ENCODE results near the gene HIPK2.

The HIPK2 gene

GRCh38 chr7:139576179-139576973 lies 201.4 kb downstream of the HIPK2 start:
- Histone ChIP-seq H3K27me3 (ENCODE audit: insufficient read depth, low read length, poor library complexity) (no peaks in the 10 kb centered on the region), H4K8ac (ENCODE audit: low read depth, low read length) (no peak overlapping the region), H3K4me3 (ENCODE audit: low read length) (no peak overlapping the region), H3K4me2 (ENCODE audit: low read length) (no peak overlapping the region), H3K23ac (ENCODE audit: low read length) (no peak overlapping the region), H3K18ac (ENCODE audit: low read length) (no peak overlapping the region), H2BK120ac (ENCODE audit: low read depth, low read length) (no peak overlapping the region), H2BK5ac (ENCODE audit: low read length) (no peak overlapping the region), H2BK15ac (replicated peaks; ENCODE audit: low read depth) (no peak overlapping the region), H3K27ac (ENCODE audit: low read depth, low read length) (no peak overlapping the region), H3K56ac (ENCODE audit: low read length) (no peak overlapping the region), H4K5ac (ENCODE audit: low read length) (no peak overlapping the region), H2AK5ac (ENCODE audit: low read length) (no peak overlapping the region), H3K4ac (ENCODE audit: low read depth, low read length) (no peak overlapping the region), H3K79me2 (ENCODE audit: control insufficient read depth, insufficient read depth, low read length) (no peaks in the 10 kb centered on the region), H3K79me1 (ENCODE audit: low read length) (no peaks in the 10 kb centered on the region), H3K9ac (ENCODE audit: low read length) (no peak overlapping the region), H3K4me1 (ENCODE audit: control insufficient read depth, low read depth, low read length) (no peaks in the 10 kb centered on the region), H3K36me3 (ENCODE audit: control insufficient read depth, insufficient read depth, low read length) (no peaks in the 10 kb centered on the region)
- DNase-seq = no peak
- no CpG with 5 or more reads among the region's 11 CpGs for WGBS (ENCODE audit: extremely low coverage, insufficient coverage, low lambda C conversion rate)

DNA sequence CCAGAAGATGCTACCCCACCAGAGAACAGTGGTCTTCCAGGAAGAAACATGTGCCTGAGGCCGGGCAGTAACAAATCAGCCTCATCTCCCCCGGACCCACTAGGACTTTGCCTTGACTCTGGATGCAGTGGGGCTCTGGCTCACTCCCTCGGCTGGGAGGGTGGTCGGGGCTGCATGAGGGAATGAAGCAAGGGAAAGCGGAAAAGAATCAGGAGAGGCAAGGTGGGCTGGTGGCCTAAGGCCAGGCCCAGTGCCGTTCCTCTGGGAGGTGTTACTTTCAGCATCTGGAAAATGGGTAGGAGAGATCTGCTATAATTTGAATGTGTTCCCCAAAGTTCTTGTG lies 202.5 kb downstream of the HIPK2 start:
- H3K27ac ChIP-seq (ENCODE audit: low read depth, low read length) = no peak overlapping the region
- H4K8ac ChIP-seq (ENCODE audit: low read depth, low read length) = no peak overlapping the region
- H2AK5ac ChIP-seq (ENCODE audit: low read length) = no peak overlapping the region
- no peaks in the 10 kb centered on the region for H3K79me2 ChIP-seq (ENCODE audit: control insufficient read depth, insufficient read depth, low read length)
- no peak overlapping the region for H3K9ac ChIP-seq (ENCODE audit: low read length)
- no peak for DNase-seq
- no peak overlapping the region for H3K18ac ChIP-seq (ENCODE audit: low read length)
- no peak overlapping the region for H3K23ac ChIP-seq (ENCODE audit: low read length)
- no CpG with 5 or more reads among the region's 6 CpGs for WGBS (ENCODE audit: extremely low coverage, insufficient coverage, low lambda C conversion rate)
- H4K5ac ChIP-seq (ENCODE audit: low read length) = no peak overlapping the region
- H3K4me1 ChIP-seq (ENCODE audit: control insufficient read depth, low read depth, low read length) = no peaks in the 10 kb centered on the region
- no peaks in the 10 kb centered on the region for H3K36me3 ChIP-seq (ENCODE audit: control insufficient read depth, insufficient read depth, low read length)
- H2BK120ac ChIP-seq (ENCODE audit: low read depth, low read length) = no peak overlapping the region
- no peak overlapping the region for H3K4ac ChIP-seq (ENCODE audit: low read depth, low read length)
- H2BK15ac ChIP-seq (replicated peaks; ENCODE audit: low read depth) = no peak overlapping the region
- H2BK5ac ChIP-seq (ENCODE audit: low read length) = no peak overlapping the region
- no peaks in the 10 kb centered on the region for H3K79me1 ChIP-seq (ENCODE audit: low read length)
- no peaks in the 10 kb centered on the region for H3K27me3 ChIP-seq (ENCODE audit: insufficient read depth, low read length, poor library complexity)
- H3K4me2 ChIP-seq (ENCODE audit: low read length) = no peak overlapping the region
- no peak overlapping the region for H3K56ac ChIP-seq (ENCODE audit: low read length)
- no peak overlapping the region for H3K4me3 ChIP-seq (ENCODE audit: low read length)

DNA sequence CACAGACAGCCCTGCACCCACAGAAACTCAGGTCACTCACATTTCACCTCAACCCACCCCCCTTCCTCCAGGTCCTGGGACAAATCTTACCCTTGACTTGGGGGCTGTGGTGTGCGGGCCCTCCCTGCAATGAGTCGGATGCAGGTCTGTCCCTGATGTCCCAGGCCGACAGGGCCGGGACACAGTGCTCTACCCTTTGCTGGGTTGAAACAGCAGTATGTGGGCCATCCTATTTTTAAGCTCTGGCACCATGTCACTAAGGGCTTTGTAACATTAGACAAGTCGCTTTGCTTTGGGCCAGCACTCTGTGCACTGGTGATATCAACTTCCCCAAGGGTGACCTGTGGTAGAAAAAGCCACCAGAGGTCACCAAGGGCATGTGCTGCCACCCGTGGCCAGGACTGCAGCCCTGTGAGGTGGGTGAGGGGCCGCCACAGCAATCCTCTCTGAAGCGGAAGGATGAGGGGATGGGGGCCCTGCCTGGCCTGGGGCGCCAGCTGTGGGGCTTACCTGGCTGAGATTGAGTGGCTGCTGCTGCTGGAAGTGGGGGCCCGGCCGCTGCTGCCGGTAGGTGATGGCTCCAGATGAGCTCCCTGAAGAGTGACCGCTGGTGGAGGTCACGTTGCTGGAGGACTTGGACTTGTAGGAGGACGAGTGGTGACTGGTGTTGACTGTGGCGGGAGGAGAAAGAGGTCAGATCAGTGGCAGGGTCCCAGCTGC lies 203.0 kb downstream of the HIPK2 start:
- no peak overlapping the region for H2AK5ac ChIP-seq (ENCODE audit: low read length)
- no peak for DNase-seq
- no peaks in the 10 kb centered on the region for H3K27me3 ChIP-seq (ENCODE audit: insufficient read depth, low read length, poor library complexity)
- H3K18ac ChIP-seq (ENCODE audit: low read length) = no peak overlapping the region
- H3K4me2 ChIP-seq (ENCODE audit: low read length) = no peak overlapping the region
- H4K5ac ChIP-seq (ENCODE audit: low read length) = no peak overlapping the region
- no peak overlapping the region for H3K23ac ChIP-seq (ENCODE audit: low read length)
- H2BK120ac ChIP-seq (ENCODE audit: low read depth, low read length) = no peak overlapping the region
- no peak overlapping the region for H3K56ac ChIP-seq (ENCODE audit: low read length)
- no peak overlapping the region for H3K9ac ChIP-seq (ENCODE audit: low read length)
- no peak overlapping the region for H3K4me3 ChIP-seq (ENCODE audit: low read length)
- no peaks in the 10 kb centered on the region for H3K4me1 ChIP-seq (ENCODE audit: control insufficient read depth, low read depth, low read length)
- no peaks in the 10 kb centered on the region for H3K79me1 ChIP-seq (ENCODE audit: low read length)
- no peak overlapping the region for H4K8ac ChIP-seq (ENCODE audit: low read depth, low read length)
- H2BK15ac ChIP-seq (replicated peaks; ENCODE audit: low read depth) = no peak overlapping the region
- no CpG with 5 or more reads among the region's 16 CpGs for WGBS (ENCODE audit: extremely low coverage, insufficient coverage, low lambda C conversion rate)
- no peak overlapping the region for H3K27ac ChIP-seq (ENCODE audit: low read depth, low read length)
- no peak overlapping the region for H3K4ac ChIP-seq (ENCODE audit: low read depth, low read length)
- no peak overlapping the region for H2BK5ac ChIP-seq (ENCODE audit: low read length)
- H3K79me2 ChIP-seq (ENCODE audit: control insufficient read depth, insufficient read depth, low read length) = no peaks in the 10 kb centered on the region
- no peaks in the 10 kb centered on the region for H3K36me3 ChIP-seq (ENCODE audit: control insufficient read depth, insufficient read depth, low read length)

DNA sequence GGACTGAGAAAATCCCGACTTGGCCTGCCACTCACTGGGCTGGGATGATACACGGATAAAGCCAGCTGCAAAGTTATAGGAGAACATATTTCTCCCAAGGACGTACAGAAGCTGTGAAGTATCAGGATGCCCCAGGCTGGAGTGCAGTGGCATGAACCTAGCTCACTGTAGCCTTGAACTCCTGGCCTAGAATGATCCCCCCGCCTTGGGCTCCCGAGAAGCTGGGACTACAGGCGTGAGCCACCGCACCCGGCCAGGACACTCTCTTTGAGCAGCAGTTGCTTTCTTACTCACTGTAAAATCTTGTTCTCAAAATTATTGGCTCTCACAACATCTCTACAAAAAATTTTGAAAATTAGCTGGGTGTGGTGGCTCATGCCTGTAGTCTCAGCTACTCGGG lies 203.9 kb downstream of the HIPK2 start:
- Histone ChIP-seq H3K4me2 (ENCODE audit: low read length) (no peak overlapping the region), H4K5ac (ENCODE audit: low read length) (no peak overlapping the region), H4K8ac (ENCODE audit: low read depth, low read length) (no peak overlapping the region), H2BK120ac (ENCODE audit: low read depth, low read length) (no peak overlapping the region), H3K79me1 (ENCODE audit: low read length) (no peaks in the 10 kb centered on the region), H3K27me3 (ENCODE audit: insufficient read depth, low read length, poor library complexity) (no peaks in the 10 kb centered on the region), H3K9ac (ENCODE audit: low read length) (no peak overlapping the region), H3K56ac (ENCODE audit: low read length) (no peak overlapping the region), H3K4me3 (ENCODE audit: low read length) (no peak overlapping the region), H2BK5ac (ENCODE audit: low read length) (no peak overlapping the region), H3K23ac (ENCODE audit: low read length) (no peak overlapping the region), H3K4me1 (ENCODE audit: control insufficient read depth, low read depth, low read length) (no peaks in the 10 kb centered on the region), H3K36me3 (ENCODE audit: control insufficient read depth, insufficient read depth, low read length) (no peaks in the 10 kb centered on the region), H2BK15ac (replicated peaks; ENCODE audit: low read depth) (no peak overlapping the region), H3K27ac (ENCODE audit: low read depth, low read length) (no peak overlapping the region), H3K4ac (ENCODE audit: low read depth, low read length) (no peak overlapping the region), H3K18ac (ENCODE audit: low read length) (no peak overlapping the region), H3K79me2 (ENCODE audit: control insufficient read depth, insufficient read depth, low read length) (no peaks in the 10 kb centered on the region), H2AK5ac (ENCODE audit: low read length) (no peak overlapping the region)
- no CpG with 5 or more reads among the region's 9 CpGs for WGBS (ENCODE audit: extremely low coverage, insufficient coverage, low lambda C conversion rate)
- DNase-seq = no peak

DNA sequence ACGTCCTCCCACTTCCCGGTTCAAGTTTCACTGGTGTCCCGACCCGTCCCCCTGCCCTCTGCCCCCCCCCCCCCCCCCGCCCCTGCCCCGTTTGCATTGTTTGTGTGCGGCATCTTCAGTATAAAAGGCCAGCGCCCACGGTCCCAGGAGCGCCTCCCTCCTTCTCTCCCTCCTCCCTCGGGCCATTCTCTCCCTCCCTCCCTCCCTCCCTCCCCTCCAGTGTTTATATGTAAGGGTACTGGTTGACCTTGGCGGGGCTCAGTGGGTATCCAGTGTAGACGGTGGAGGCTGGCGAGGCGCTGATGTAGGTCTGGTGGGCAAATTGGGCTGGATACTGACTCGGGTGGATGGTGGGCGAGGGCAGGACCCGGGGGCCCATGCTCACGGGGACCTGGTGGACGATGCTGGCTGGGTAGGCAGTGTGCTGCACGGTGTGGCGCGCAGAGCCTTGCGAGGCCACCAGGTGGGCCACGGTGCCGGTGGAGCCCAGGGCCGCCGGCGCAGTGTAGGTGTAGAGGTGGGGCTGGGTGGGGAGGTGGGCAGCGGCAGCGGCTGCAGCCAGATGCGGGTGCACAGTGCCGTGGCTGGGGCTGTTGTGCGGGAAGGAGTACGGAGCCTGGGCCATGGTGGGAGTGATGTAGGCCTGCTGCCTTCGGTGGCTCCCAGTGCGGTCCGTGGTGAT lies 205.0 kb downstream of the HIPK2 start:
- no peak for DNase-seq
- no peaks in the 10 kb centered on the region for H3K36me3 ChIP-seq (ENCODE audit: control insufficient read depth, insufficient read depth, low read length)
- WGBS (ENCODE audit: extremely low coverage, insufficient coverage, low lambda C conversion rate) = no CpG with 5 or more reads among the region's 38 CpGs

More for the DNA sequence above, 205.0 kb downstream of the HIPK2 start:
- no peak overlapping the region for H3K4me2 ChIP-seq (ENCODE audit: low read length)
- no peak overlapping the region for H3K27ac ChIP-seq (ENCODE audit: low read depth, low read length)
- no peak overlapping the region for H3K18ac ChIP-seq (ENCODE audit: low read length)
- H2AK5ac ChIP-seq (ENCODE audit: low read length) = no peak overlapping the region
- no peak overlapping the region for H3K4ac ChIP-seq (ENCODE audit: low read depth, low read length)
- no peak overlapping the region for H3K9ac ChIP-seq (ENCODE audit: low read length)
- no peak overlapping the region for H3K56ac ChIP-seq (ENCODE audit: low read length)
- H4K8ac ChIP-seq (ENCODE audit: low read depth, low read length) = no peak overlapping the region
- H3K4me1 ChIP-seq (ENCODE audit: control insufficient read depth, low read depth, low read length) = no peaks in the 10 kb centered on the region
- H4K5ac ChIP-seq (ENCODE audit: low read length) = no peak overlapping the region
- no peak overlapping the region for H2BK120ac ChIP-seq (ENCODE audit: low read depth, low read length)
- H3K27me3 ChIP-seq (ENCODE audit: insufficient read depth, low read length, poor library complexity) = no peaks in the 10 kb centered on the region
- H2BK5ac ChIP-seq (ENCODE audit: low read length) = no peak overlapping the region
- H3K79me1 ChIP-seq (ENCODE audit: low read length) = no peaks in the 10 kb centered on the region
- H3K4me3 ChIP-seq (ENCODE audit: low read length) = no peak overlapping the region
- no peak overlapping the region for H3K23ac ChIP-seq (ENCODE audit: low read length)
- H2BK15ac ChIP-seq (replicated peaks; ENCODE audit: low read depth) = no peak overlapping the region
- H3K79me2 ChIP-seq (ENCODE audit: control insufficient read depth, insufficient read depth, low read length) = no peaks in the 10 kb centered on the region
